Measurements from ENCODE around the gene DYNLT2B. TPM values are rescaled to one million over a fixed set of nuclear protein-coding genes. Genes with fewer than 3 reads are reported as not detected.

Gene DYNLT2B
- total RNA-seq, 3 donors from 2014 or later = 8.5 to 14.9 (median 14.1) TPM

GRCh38 chr3:196339493-196340254, 21.6 kb upstream of the DYNLT2B start:
- TF ChIP-seq POLR2A (IDR thresholded peaks at IDR 0.05) (no peak), POLR2AphosphoS5 (IDR thresholded peaks at IDR 0.05) (no peak), CTCF (IDR thresholded peaks at IDR 0.05) (no peak)
- DNase-seq (ENCODE audit: low spot score in 2 of 2) = no peak
- no peak overlapping the region for H3K4me3 ChIP-seq
- no peaks in the 10 kb centered on the region for H3K36me3 ChIP-seq
- intact Hi-C loops (cut with DNase I; ENCODE audit: low total_unique reads) = no loop called here
- no peaks in the 10 kb centered on the region for H3K4me1 ChIP-seq
- no peak overlapping the region for H3K27ac ChIP-seq
- peaks cover 0 to 9% of the 10 kb centered on the region in 2 donors for H3K9me3 ChIP-seq
- H3K27me3 ChIP-seq = no peaks in the 10 kb centered on the region

GRCh38 chr3:196339044-196339443, 21.0 kb upstream of the DYNLT2B start:
- no peak for DNase-seq (ENCODE audit: low spot score in 2 of 2)
- TF ChIP-seq POLR2A (IDR thresholded peaks at IDR 0.05) = no peak
- TF ChIP-seq CTCF (IDR thresholded peaks at IDR 0.05) = no peak
- no peak for TF ChIP-seq POLR2AphosphoS5 (IDR thresholded peaks at IDR 0.05)
- no peak overlapping the region for H3K27ac ChIP-seq
- H3K36me3 ChIP-seq = no peaks in the 10 kb centered on the region
- no peak overlapping the region for H3K4me3 ChIP-seq
- intact Hi-C loops (cut with DNase I; ENCODE audit: low total_unique reads) = no loop called here
- H3K9me3 ChIP-seq = peaks cover 0 to 9% of the 10 kb centered on the region in 2 donors
- no peaks in the 10 kb centered on the region for H3K27me3 ChIP-seq
- no peaks in the 10 kb centered on the region for H3K4me1 ChIP-seq

- H3K9me3 ChIP-seq = peaks cover 0 to 9% of the 10 kb centered on the region in 2 donors
- no peaks in the 10 kb centered on the region for H3K36me3 ChIP-seq
- DNase-seq (ENCODE audit: low spot score in 2 of 2) = no peak
- no peak for TF ChIP-seq POLR2AphosphoS5 (IDR thresholded peaks at IDR 0.05)
- no peak for TF ChIP-seq CTCF (IDR thresholded peaks at IDR 0.05)
- TF ChIP-seq POLR2A (IDR thresholded peaks at IDR 0.05) = no peak
- no peak overlapping the region for H3K27ac ChIP-seq
- intact Hi-C loops (cut with DNase I; ENCODE audit: low total_unique reads) = no loop called here
- no peak overlapping the region for H3K4me3 ChIP-seq
- no peaks in the 10 kb centered on the region for H3K27me3 ChIP-seq
- no peaks in the 10 kb centered on the region for H3K4me1 ChIP-seq
These were observed 18.5 kb upstream of the DYNLT2B start for GRCh38 chr3:196336319-196337145.

GRCh38 chr3:196335503-196335948, 17.5 kb upstream of the DYNLT2B start:
- peaks cover 0 to 9% of the 10 kb centered on the region in 2 donors for H3K9me3 ChIP-seq
- intact Hi-C loops (cut with DNase I; ENCODE audit: low total_unique reads) = no loop called here
- no peaks in the 10 kb centered on the region for H3K27me3 ChIP-seq
- H3K36me3 ChIP-seq = no peaks in the 10 kb centered on the region
- no peak for DNase-seq (ENCODE audit: low spot score in 2 of 2)
- H3K4me1 ChIP-seq = no peaks in the 10 kb centered on the region
- no peak overlapping the region for H3K27ac ChIP-seq
- no peak for TF ChIP-seq POLR2AphosphoS5 (IDR thresholded peaks at IDR 0.05)
- no peak for TF ChIP-seq POLR2A (IDR thresholded peaks at IDR 0.05)
- no peak for TF ChIP-seq CTCF (IDR thresholded peaks at IDR 0.05)
- H3K4me3 ChIP-seq = no peak overlapping the region

GRCh38 chr3:196334982-196335381, 16.9 kb upstream of the DYNLT2B start:
- H3K4me1 ChIP-seq = no peaks in the 10 kb centered on the region
- H3K27me3 ChIP-seq = no peaks in the 10 kb centered on the region
- TF ChIP-seq POLR2AphosphoS5 (IDR thresholded peaks at IDR 0.05) = no peak
- TF ChIP-seq CTCF (IDR thresholded peaks at IDR 0.05) = no peak
- TF ChIP-seq POLR2A (IDR thresholded peaks at IDR 0.05) = no peak
- H3K4me3 ChIP-seq = no peak overlapping the region
- H3K9me3 ChIP-seq = peaks cover 0 to 9% of the 10 kb centered on the region in 2 donors
- H3K27ac ChIP-seq = no peak overlapping the region
- no peak for DNase-seq (ENCODE audit: low spot score in 2 of 2)
- intact Hi-C loops (cut with DNase I; ENCODE audit: low total_unique reads) = no loop called here
- H3K36me3 ChIP-seq = no peaks in the 10 kb centered on the region
